Measurements from ENCODE around the gene THRB.
"Not testable (repeated sequence)": the region's sequence is repeated elsewhere in the genome, so short reads cannot be mapped to it uniquely, and the experiment has no call there.

THRB gene

GRCh38 chr3:24432989-24433388, 61.7 kb downstream of the THRB start:
- Mint-ChIP-seq H3K9me3 (no peaks in the 10 kb centered on the region), H3K27me3 (no peaks in the 10 kb centered on the region), H3K4me3 (no peak overlapping the region), H3K36me3 (ENCODE audit: low read depth) (no peaks in the 10 kb centered on the region), H3K4me1 (ENCODE audit: low read depth) (no peaks in the 10 kb centered on the region), H3K27ac (no peak overlapping the region)
- no peak for DNase-seq

GRCh38 chr3:24428481-24428880, 66.2 kb downstream of the THRB start:
- no peak for DNase-seq
- Mint-ChIP-seq H3K9me3 (no peaks in the 10 kb centered on the region), H3K36me3 (ENCODE audit: low read depth) (no peaks in the 10 kb centered on the region), H3K27me3 (no peaks in the 10 kb centered on the region), H3K4me3 (no peak overlapping the region), H3K27ac (no peak overlapping the region), H3K4me1 (ENCODE audit: low read depth) (no peaks in the 10 kb centered on the region)

GRCh38 chr3:24426896-24427295, 67.8 kb downstream of the THRB start:
- Mint-ChIP-seq H3K4me3 (no peak overlapping the region), H3K27ac (no peak overlapping the region), H3K36me3 (ENCODE audit: low read depth) (no peaks in the 10 kb centered on the region), H3K4me1 (ENCODE audit: low read depth) (no peaks in the 10 kb centered on the region), H3K27me3 (no peaks in the 10 kb centered on the region), H3K9me3 (no peaks in the 10 kb centered on the region)
- DNase-seq, result no peak

- not testable (repeated sequence) for H3K9me3 Mint-ChIP-seq; H3K4me1 Mint-ChIP-seq (ENCODE audit: low read depth); H3K36me3 Mint-ChIP-seq (ENCODE audit: low read depth); H3K27ac Mint-ChIP-seq; H3K4me3 Mint-ChIP-seq; H3K27me3 Mint-ChIP-seq; DNase-seq
Measured at GRCh38 chr3:24420829-24421228, 73.8 kb downstream of the THRB start.

DNA sequence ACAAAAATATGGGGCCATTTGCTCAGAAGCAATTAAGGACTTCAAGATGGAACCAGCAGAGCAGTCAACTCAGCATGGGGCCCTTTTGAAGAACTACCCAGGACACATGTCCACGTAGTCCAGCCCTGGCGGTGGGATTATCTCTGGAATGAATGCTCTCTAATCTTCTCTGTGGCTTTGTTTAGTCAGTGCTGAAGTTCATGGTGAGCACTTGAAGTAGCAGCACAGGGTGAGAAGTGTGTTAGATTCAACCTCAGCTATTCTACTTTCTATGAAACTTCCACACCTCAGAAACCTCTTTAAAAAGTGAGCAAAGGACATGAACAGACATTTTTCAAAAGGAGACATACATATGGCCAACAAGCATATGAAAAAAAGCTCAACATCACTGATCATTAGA, 74.4 kb downstream of the THRB start:
- H3K4me3 Mint-ChIP-seq, result no peak overlapping the region

DNA sequence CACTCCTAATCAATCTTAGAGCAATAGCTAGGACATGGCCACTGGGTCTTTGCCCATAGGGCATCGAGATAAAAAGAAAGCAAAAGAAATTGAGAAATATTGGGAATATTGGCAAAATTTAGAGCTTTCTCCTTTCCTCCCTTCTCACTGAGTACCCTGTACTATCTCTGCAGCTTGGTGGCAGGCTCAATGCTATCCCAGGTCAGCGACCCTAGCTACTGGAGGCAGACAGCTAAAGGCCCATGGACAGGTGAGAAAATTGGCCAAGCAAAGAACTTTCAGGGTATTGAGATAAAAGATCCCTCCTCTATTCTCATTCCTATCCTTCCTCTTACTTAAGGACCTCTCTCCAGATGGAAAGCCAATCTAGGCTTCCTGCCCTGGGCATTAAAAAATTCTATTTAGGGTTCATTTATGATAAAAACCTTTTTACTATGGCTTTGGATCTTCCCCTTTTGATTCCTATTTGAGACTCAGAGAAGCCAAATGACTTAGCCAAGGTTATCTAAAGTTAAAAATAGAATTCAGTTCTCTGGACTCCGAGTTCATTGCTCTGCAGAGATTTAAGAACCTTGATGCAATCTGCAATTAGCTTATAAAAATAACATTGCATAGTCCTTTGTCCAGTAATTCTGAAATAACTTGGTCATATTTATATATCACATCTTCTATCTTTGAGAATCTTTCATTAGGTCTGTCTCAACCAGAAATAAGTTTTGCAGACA, 75.4 kb downstream of the THRB start:
- Mint-ChIP-seq H3K27me3 (no peaks in the 10 kb centered on the region), H3K4me1 (ENCODE audit: low read depth) (no peaks in the 10 kb centered on the region), H3K27ac (no peak overlapping the region), H3K4me3 (no peak overlapping the region), H3K36me3 (ENCODE audit: low read depth) (no peaks in the 10 kb centered on the region), H3K9me3 (no peaks in the 10 kb centered on the region)
- no peak for DNase-seq

More for the DNA sequence above, 74.4 kb downstream of the THRB start:
- DNase-seq, result no peak
- Mint-ChIP-seq H3K9me3 (no peaks in the 10 kb centered on the region), H3K4me1 (ENCODE audit: low read depth) (no peaks in the 10 kb centered on the region), H3K36me3 (ENCODE audit: low read depth) (no peaks in the 10 kb centered on the region), H3K27ac (no peak overlapping the region), H3K27me3 (no peaks in the 10 kb centered on the region)

GRCh38 chr3:24417730-24418129, 76.9 kb downstream of the THRB start:
- no peak overlapping the region for H3K4me3 Mint-ChIP-seq
- H3K4me1 Mint-ChIP-seq (ENCODE audit: low read depth), result no peaks in the 10 kb centered on the region
- H3K27ac Mint-ChIP-seq, result no peak overlapping the region
- peaks cover 1% of the 10 kb centered on the region for H3K9me3 Mint-ChIP-seq
- DNase-seq, result no peak
- no peaks in the 10 kb centered on the region for H3K27me3 Mint-ChIP-seq
- H3K36me3 Mint-ChIP-seq (ENCODE audit: low read depth), result no peaks in the 10 kb centered on the region

- H3K36me3 Mint-ChIP-seq (ENCODE audit: low read depth), result no peaks in the 10 kb centered on the region
- H3K27me3 Mint-ChIP-seq, result no peaks in the 10 kb centered on the region
- H3K4me3 Mint-ChIP-seq, result no peak overlapping the region
- H3K27ac Mint-ChIP-seq, result no peak overlapping the region
- no peaks in the 10 kb centered on the region for H3K4me1 Mint-ChIP-seq (ENCODE audit: low read depth)
- peaks cover 1% of the 10 kb centered on the region for H3K9me3 Mint-ChIP-seq
- DNase-seq, result no peak
Measured at GRCh38 chr3:24416224-24416623, 78.4 kb downstream of the THRB start.

DNA sequence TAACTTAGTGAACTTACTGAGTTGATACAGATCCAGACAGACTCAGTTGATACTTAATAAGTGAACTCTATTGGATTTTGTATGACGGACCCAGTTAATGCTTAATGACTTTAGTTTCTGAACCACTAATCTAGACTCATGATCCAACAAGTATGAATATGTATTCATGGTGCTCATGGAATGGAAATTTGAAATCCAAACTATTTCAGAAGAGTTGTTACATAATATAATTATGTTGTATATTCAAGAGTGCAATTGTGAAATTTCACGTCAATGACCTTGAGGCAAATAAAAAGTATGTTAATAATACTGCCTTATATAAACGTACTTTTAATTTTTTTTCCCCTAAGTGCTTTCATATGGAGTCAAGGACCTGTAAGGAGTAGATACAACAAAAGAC, 78.8 kb downstream of the THRB start:
- no peaks in the 10 kb centered on the region for H3K27me3 Mint-ChIP-seq
- no peak overlapping the region for H3K4me3 Mint-ChIP-seq
- no peak overlapping the region for H3K27ac Mint-ChIP-seq
- no peaks in the 10 kb centered on the region for H3K36me3 Mint-ChIP-seq (ENCODE audit: low read depth)
- no peaks in the 10 kb centered on the region for H3K4me1 Mint-ChIP-seq (ENCODE audit: low read depth)
- no peak for DNase-seq
- H3K9me3 Mint-ChIP-seq, result peaks cover 1% of the 10 kb centered on the region

DNA sequence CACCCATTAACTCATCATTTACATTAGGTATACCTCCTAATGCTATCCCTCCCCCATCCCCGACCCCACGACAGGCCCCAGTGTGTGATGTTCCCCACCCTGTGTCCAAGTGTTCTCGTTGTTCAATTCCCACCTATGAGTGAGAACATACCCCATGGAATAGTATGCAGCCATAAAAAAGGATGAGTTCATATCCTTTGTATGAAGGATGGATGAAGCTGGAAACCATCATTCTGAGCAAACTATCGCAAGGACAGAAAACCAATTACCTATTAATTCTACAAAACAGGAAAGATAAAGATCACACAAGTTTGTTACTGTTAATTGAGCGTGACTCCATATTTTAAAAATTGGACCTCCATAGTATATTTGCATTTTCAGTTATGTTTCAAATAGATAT, 81.0 kb downstream of the THRB start:
- H3K27me3 Mint-ChIP-seq; H3K4me3 Mint-ChIP-seq; H3K4me1 Mint-ChIP-seq (ENCODE audit: low read depth); H3K27ac Mint-ChIP-seq; H3K9me3 Mint-ChIP-seq; H3K36me3 Mint-ChIP-seq (ENCODE audit: low read depth); DNase-seq: not testable (repeated sequence)

GRCh38 chr3:24410860-24411259, 83.8 kb downstream of the THRB start:
- no peaks in the 10 kb centered on the region for H3K36me3 Mint-ChIP-seq (ENCODE audit: low read depth)
- no peak for DNase-seq
- H3K9me3 Mint-ChIP-seq, result peaks cover 1% of the 10 kb centered on the region
- no peak overlapping the region for H3K27ac Mint-ChIP-seq
- no peaks in the 10 kb centered on the region for H3K4me1 Mint-ChIP-seq (ENCODE audit: low read depth)
- no peak overlapping the region for H3K4me3 Mint-ChIP-seq
- no peaks in the 10 kb centered on the region for H3K27me3 Mint-ChIP-seq

DNA sequence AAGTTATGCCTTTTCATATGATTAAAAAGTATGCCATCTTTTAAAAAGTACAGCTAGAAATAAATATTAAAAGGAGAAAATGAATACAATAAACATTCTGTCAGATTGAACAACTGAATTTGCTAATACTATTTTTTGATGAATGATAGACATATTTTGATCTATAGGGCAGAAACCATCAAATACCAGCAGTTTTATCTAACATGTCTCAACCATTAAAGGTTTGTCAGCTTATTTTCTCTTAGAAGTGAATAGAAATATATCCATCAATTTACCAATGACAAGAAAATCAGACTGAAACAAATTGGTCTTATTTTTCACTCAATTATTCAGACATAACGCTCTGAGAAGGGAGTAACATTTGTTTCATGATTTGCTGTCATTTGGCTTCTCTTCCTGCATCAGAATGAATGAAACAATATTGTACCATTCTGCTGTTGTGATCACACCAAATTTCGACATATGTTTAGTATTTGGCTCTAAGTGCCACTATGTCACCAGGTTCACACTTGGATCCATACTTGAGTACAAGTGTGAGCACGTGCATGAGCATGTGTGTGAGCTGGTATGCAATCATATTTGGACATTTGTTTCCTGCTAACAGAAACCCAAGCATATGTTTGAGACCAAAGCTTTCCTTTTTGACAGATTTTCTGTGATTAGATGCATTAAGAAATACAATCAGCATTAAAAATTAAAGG, 86.5 kb downstream of the THRB start:
- H3K4me1 Mint-ChIP-seq (ENCODE audit: low read depth), result no peaks in the 10 kb centered on the region
- H3K27ac Mint-ChIP-seq, result no peak overlapping the region
- no peak overlapping the region for H3K4me3 Mint-ChIP-seq
- no peak for DNase-seq
- no peaks in the 10 kb centered on the region for H3K36me3 Mint-ChIP-seq (ENCODE audit: low read depth)
- no peaks in the 10 kb centered on the region for H3K27me3 Mint-ChIP-seq
- no peaks in the 10 kb centered on the region for H3K9me3 Mint-ChIP-seq

DNA sequence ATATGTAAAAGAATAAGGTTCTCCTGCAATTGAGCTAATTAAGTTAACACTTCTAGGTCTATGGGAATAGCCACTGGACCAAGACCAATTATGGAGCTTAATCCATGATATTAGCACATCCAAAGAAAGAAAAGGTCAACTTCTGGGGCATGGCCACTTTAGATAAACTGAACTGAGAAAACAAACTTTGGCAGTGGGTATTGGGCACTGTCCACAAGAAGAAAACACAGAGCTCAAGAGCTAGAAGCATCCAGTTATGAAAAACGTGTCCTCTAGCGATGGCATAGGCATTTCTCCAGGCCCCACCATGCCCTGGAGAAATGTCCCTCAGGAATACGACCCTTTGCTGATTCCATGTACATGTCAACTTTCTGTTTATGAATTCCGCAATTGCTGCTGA, 87.8 kb downstream of the THRB start:
- no peak overlapping the region for H3K4me3 Mint-ChIP-seq
- no peaks in the 10 kb centered on the region for H3K36me3 Mint-ChIP-seq (ENCODE audit: low read depth)
- no peaks in the 10 kb centered on the region for H3K4me1 Mint-ChIP-seq (ENCODE audit: low read depth)
- no peaks in the 10 kb centered on the region for H3K9me3 Mint-ChIP-seq
- DNase-seq, result no peak
- H3K27me3 Mint-ChIP-seq, result no peaks in the 10 kb centered on the region
- no peak overlapping the region for H3K27ac Mint-ChIP-seq

GRCh38 chr3:24405057-24405456, 89.6 kb downstream of the THRB start:
- DNase-seq, result no peak
- H3K4me3 Mint-ChIP-seq, result no peak overlapping the region
- no peaks in the 10 kb centered on the region for H3K9me3 Mint-ChIP-seq
- H3K36me3 Mint-ChIP-seq (ENCODE audit: low read depth), result no peaks in the 10 kb centered on the region
- H3K4me1 Mint-ChIP-seq (ENCODE audit: low read depth), result no peaks in the 10 kb centered on the region
- no peaks in the 10 kb centered on the region for H3K27me3 Mint-ChIP-seq
- no peak overlapping the region for H3K27ac Mint-ChIP-seq

- Mint-ChIP-seq H3K27me3 (no peaks in the 10 kb centered on the region), H3K4me1 (ENCODE audit: low read depth) (no peaks in the 10 kb centered on the region)
- no peak for DNase-seq
Measured at GRCh38 chr3:24401811-24402185, 92.9 kb downstream of the THRB start.

More at GRCh38 chr3:24401811-24402185, 92.9 kb downstream of the THRB start:
- H3K27ac Mint-ChIP-seq, result no peak overlapping the region
- no peaks in the 10 kb centered on the region for H3K36me3 Mint-ChIP-seq (ENCODE audit: low read depth)
- peaks cover 3% of the 10 kb centered on the region for H3K9me3 Mint-ChIP-seq
- H3K4me3 Mint-ChIP-seq, result no peak overlapping the region
